HG03095 (cell line): ENCODE results near the gene FAM163B.

ENCODE experiments used
- ATAC-seq: cut with Tn5 transposase; IDR thresholded peaks from one replicate; pipeline ENCODE4 v1.9.1; 2021; ENCODE audit warnings: moderate library complexity; ENCODE audit not compliant: unreplicated experiment

FAM163B gene

DNA sequence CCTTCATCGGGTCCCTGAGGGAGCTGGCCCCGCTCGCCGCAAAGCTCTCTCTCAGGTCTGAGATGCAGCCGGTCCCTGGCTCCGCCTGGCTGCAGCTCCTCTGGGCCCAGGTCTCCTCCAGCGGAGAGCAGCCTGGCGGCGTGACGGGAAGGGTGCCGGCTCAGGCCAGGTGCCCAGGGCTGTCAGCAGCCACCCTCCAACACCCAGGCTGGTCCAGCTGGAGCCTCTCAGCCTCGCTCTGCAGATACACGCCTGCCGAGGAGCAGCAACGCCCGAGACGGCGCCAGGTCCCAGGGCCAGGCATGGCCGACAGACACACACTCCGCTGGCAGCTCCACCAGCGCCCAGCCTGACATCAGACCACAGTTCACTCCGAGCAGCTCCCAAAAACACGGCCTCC lies 25.6 kb downstream of the FAM163B start:
- no peak for ATAC-seq

DNA sequence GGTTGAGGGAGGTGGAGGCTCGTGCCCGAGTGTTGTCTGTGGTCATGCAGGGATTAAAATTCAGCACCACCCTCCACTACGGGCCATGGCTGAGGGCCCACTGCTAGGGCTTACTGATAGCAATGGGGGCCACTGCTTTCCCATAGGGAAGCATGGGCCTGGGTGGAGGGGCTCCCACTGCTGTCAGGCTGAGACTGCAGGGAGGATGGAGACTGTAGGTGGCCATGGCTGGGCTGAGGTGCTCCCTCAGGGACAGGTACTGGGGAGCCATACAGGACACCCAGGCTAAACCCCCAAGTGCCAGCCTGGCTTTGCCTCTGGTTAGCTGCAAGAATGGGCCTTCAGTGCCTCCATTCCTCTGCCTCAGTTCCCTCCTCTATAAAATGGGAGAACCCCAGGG lies 26.1 kb downstream of the FAM163B start:
- no peak for ATAC-seq

DNA sequence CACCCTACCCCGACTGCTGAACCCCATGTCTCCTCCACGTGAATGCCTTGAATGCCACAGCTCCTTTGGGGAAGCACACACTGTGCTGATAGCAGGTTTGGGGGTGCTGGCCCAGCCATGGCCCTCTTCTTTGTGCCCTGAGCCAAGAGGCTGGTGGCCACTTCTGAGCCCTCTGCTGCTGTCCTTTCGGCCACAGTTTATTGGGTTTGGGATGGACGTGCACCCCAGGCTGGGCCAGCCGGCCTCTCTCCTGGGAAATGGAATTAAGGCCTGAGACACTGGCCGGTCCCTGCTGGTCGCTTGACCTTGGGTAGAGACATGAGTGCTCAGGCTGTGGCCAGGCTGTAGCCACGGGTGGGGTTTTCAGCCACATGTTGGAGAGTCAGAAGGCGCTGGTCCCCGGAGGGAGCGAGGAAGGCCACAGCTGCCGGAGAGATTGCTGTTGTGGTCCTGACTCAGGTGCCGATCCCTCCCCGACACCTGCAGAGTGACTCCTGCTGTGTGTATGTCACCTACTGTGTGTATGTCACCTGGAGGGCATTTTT lies 26.6 kb downstream of the FAM163B start:
- ATAC-seq: no peak

DNA sequence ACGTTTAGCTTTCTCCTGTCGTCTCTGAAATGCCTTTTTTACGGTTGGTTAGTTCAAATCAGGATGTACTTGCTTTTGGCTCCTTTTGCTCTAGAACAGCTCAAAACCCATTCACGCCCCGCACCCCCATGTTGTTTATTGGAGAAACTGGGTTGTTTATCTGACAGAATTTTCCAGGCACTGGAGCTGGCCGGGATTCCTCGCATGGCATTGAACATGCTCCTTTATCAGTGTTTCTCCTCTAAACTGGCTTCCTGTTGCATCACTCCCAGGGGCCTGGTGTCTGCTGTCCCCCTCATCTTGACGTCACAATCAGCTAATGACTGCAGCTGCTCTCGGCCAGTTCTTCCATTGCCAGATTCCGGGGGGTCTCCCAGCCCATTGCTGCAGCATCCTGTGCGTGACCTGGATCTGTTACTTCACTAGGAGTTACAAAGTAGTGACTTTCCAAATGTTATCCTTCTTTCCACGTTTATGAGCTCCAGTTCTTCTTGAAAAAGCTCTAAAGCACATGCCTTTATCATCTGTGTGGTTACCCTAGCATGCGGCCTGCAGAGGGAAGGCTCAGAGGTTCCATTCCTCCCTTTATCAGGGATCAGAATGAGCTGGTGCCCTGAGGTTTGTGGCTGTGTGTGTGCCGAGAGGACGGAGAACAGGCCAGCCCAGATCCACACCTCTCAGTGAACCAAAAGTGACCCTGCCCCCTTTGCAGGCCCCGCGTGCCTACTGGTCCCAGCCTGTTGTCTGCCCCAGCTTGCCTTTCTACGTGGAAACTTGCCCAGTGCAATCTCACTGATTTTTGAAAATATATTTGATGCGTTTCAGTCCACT lies 27.5 kb downstream of the FAM163B start:
- no peak for ATAC-seq

DNA sequence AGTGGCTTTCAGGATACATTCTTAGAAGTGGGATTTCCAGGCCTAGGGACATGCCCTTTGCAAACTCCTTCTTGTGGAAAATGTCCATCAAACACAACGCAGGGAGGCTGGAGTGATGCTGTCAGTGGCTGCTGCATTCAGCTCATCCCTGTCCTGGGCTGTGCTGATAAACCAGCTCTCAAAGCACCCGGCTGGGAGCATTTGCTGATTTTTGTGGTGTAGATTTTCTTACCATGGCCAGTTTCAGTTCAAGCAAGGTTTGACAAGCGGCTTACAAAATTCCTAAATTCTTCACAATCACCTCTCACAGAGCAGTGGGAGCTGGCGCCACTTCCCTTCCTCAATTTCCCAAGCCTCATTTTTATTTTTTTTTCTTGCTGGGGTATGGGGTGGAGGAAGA lies 28.2 kb downstream of the FAM163B start:
- ATAC-seq: no peak

DNA sequence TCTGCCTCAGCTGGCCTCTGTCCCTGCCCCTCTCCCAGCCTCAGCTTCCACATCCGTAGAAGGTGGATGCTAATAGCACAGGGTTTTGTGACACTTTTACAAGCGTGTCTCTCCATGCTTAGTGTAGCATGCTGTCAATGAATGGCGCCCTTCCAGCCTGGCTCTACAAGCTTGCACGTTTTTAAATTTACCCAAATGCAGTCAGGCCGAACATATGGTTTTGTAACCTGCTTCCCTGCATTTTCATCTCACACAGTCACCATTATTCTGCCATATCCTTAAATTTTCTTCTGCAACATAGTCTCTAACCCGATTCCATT lies 28.8 kb downstream of the FAM163B start:
- ATAC-seq: no peak

DNA sequence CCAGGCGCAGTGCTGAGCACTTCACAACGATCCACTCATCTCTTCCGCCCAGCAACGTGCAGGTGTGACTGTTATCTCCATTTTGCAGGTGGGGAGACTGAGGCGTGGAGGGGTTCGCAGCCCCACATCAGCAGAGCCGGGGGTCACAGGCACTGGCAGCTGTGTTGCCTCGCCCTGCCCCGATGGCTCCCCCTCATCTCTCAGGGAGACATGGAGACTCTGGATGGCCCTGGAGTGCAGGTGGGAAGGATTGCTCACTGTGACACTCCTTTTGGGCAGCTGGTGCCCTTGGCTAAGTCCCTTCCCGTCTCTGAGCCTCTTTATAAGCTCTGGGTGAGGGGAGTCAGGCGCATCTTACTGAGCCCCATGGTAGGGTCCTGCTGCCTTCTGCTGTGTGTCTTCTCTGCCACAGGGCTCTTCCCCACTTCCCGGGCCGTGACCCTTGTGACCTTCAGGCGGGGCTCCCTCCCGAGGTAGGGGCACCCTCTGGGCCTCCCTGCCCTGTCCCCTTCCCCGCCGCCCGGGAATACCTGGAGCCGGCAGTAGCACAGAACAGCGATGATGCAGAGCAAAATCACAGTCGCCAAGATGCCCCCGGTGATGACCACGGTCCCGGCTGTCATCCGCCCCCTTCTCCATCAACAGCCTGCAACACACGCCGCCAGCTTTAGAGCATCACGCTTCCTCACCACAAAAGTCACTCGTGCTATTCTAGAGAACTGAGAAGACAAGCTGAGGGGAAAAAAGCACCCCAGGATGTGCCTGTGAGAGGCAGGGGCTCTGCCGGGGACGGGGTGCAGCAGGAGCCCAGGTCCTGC lies 29.4 kb downstream of the FAM163B start:
- no peak for ATAC-seq

DNA sequence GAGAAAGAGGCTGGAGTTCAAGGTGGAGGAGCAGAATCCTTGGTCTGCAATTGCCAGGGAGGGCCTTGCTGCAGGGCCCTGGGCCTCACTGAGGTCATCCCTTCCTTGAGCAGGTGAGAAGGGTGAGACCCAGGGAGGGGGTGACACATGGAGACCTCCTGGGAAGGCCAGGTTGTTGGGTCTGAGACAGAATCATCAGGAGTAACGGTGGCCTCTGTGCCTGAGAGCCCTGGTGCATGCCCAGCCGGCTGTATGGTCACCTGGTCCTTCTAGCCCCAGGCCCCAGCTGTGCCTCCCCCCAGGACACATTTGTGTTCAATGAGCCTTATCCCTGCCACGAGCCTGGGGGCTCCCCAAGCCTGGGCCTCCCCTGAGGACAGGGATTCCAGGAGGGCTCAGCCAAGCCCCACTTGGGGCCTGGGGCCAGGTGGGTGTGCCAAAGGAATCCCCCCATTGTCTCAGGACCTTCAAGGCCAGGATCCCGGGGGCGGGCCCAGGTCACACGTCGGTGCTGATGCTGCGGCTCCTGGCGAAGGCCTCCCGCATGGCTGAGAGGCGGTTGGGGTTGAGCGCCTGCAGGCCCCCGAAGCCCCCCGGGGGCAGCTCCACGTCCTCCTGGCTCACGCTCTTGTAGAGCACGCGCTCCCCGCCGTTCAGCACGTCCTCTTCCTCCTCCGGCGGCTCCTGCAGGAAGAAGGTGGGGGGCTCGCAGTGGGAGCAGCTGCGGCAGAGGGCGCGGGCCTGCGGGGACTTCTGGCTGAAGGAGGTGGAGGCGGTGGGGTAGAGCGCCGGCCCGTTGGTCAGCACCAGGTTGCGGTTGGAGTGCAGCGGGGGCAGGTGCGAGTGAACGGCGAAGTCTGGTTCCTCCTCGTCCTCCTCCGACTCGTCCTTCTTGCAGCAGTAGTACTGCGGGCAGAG lies 30.4 kb downstream of the FAM163B start:
- ATAC-seq: no peak

DNA sequence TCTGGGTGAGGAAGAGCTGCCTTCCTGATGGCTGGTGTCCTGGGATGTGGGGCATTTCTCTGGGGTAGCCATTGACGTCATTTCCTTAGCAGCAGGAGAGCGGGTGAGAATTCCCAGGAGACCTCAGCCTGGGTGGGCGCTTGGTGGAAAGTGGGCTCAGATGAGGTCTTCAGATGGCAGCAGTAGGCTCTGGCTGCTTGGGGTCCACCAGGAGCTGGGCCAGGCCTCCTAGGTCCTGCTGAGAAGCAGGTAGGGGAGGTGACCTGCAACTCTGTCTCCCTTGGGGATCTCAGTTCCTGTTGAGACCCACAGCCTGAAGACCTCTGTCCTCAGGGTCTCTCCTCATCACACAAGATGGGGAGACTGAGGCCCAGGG lies 31.5 kb downstream of the FAM163B start:
- ATAC-seq: no peak

DNA sequence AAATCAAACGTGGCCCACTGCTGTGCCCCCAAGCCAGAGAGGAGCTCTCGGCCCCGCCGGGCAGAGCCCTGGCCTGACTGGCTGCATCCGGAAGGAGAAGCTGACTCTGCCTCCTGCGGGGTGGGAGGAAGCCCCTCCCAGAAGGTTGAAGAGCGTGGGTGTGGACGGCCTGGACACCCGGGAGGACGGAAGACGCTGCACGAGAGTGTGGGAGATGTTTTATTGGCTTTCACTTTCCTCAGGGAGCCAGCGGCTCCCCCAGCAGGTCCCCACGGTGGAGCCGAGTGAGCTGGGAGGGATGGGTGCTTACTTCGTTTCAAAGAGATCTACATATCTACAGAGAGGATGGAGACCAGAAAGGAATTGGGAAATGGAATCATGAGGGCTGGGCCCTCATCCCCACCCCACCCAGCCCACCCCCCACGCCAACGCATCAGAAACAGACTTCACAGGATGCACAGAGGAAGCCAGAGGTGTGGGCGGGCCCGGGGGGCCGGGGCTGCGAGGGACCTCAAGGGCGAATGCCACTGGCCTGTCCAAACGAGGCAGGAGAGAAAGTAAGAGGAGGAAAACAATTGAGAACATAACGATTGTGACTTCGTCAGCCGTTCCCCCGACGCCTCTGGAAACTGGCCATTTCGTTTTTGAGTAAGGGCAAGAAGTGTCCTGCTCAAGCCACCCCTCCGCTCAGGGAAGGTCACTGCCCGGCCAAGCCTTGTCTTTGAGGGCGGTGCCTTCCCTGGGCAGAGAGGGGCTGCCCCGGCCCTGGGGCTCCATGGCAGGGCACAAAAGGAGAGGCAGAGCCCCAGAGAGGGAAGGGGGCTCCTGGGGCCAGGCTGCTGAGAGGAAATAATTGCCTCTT lies 32.1 kb downstream of the FAM163B start:
- ATAC-seq: no peak

DNA sequence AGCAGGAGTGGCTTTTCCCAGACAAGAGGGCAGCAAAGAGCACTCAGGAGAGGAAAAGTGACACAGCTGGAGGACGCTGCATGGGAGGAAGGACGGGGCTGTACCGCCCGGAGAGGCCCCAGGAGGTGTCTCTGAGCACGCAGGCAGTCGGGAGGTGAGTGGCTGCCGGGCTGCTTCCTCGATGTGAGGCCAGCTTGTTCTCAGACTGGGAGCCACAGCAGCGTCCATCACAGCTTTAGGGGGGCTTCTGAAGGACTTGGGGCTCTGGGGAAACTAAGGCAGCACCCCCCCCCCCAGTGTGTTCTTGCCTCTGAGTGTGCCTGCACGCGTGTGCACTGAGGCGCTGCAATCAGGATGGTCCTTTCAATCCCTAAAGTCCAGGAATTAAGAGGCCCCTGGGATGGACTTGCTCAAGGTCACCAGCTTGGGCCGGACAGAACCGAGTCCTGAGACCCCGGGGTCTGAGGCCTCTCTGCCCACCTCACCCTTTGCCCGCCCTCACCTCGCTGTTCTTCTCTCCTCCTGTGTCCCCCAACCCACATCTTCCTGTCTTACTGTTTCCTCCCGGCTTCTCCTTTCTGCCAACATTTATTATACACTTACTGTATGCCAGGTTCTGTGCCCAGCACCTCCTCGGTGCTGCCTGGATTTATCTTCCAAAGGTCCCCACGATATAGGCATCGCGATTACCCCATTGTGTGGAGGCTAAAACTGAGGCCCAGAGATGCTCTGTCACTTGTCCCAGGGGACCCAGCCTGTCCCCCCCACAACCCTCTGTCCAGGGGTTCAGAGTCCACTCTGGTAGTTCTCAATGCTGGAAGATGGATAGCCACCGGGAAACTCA lies 32.9 kb downstream of the FAM163B start:
- no peak for ATAC-seq

DNA sequence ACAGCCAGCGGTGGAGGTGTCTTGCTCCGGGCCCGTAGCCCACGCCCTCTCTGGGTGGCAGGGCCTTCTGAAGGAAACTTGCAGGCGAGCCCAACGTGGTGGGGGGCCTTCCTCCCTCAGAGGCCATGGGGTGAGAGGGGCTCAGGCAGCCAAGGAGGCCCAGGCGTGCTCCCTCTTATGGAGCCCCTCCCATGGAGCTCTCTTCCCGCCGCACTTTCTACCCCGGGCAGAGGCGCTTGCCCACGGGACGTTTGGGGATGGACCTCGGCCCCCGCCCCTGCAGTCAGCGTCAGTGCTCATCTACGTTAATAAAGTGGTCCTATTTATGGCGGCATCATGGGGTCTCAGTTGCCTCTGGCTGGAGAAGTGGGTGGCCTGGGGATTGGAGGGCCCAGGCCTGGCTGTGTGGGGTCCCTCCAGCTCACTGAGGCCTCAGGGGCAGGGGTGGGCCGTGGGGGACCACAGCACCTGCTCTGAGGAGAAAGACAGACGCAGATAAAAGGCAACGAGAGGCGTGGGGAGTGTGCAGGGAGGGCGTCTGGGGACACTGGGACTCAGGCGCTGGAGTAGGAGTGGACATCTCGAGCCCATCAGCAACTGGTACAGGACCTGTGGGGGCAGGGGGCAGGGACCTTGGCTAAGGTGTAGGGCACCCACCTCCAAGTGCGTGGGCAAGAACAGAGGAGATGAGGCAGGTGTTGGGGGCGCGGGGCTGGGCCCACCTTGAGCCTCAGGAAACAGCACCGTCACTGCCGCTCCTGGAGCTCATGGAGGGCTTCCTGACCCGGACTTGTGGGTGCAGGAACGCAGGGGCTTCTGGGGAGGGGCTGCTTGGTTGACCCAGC lies 33.8 kb downstream of the FAM163B start:
- ATAC-seq: no peak

DNA sequence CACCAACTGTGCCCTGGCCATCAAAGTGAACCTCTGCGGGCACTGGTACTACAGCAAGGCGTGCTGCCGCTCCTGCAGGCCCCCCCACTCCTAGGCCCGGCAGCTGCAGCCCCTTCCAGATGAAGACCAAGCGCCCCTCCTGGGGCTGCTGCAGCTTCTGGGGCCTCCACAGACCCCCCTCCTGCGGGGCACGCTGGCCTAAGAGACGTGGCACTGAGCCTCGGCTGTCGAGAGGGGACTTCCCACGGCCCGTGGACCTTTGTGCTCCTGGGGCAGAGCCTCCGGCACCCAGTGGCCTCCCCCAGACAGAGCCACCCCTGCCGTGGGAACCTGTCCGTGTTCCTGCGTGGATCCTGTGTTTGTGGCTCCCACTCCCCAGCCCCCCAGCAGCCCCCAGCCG lies 34.4 kb downstream of the FAM163B start:
- ATAC-seq: no peak

DNA sequence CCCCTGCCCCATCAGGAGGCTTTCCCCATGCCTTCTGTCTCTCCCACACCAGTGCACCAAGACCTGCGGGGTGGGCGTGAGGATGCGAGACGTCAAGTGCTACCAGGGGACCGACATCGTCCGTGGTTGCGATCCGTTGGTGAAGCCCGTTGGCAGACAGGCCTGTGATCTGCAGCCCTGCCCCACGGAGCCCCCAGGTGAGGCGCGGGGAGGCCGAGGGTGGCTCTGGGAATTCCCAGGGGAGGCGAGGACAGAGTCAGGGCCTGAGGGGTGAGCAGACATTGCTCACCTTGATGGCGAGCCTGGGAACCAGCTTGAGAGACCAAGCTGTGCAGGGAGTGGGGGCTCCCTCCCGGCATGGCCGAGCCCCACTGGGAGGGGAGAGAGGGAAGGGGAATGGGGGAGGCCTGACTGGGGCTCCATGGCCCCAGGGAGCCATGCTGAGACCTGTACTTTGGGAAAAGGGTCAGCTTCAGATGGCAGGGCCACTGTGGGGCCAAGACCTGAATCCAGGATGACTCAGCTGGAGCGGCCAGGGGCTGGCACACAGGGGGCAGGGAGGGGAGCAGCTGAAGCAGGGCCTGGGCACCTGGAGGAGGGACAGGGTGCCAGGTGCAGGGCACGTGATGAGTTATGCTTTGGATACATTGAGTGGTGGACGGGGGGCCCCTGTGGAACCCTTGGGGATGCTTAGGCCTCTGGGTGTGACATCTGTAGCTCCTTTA lies 35.2 kb downstream of the FAM163B start:
- no peak for ATAC-seq

DNA sequence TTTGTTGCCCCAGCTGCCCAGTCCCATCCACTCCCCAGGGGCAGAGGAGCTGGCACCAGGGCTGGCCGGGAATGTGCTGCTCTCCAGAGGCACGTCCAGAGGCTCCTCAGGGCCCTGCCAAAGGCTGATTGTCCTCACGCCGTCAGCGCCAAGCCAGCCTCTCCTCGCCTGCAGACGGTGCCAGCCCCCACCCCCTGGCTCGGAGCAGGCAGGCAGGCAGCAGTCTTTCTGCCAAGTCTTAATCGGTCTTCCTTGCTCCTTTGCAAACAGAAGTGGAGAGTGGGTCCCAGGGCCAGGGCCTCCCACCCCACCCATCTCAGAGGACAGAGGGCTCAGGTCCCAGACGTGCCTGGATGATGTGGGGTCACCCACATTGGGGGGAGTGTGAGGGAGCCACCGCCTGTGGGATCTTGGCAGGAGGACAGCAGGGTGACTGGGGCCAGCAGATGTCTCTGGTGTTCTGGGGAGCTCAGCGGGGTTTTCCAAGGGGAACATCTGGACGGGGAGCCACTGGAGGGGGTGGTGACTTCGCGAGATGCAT lies 36.3 kb downstream of the FAM163B start:
- no peak for ATAC-seq

DNA sequence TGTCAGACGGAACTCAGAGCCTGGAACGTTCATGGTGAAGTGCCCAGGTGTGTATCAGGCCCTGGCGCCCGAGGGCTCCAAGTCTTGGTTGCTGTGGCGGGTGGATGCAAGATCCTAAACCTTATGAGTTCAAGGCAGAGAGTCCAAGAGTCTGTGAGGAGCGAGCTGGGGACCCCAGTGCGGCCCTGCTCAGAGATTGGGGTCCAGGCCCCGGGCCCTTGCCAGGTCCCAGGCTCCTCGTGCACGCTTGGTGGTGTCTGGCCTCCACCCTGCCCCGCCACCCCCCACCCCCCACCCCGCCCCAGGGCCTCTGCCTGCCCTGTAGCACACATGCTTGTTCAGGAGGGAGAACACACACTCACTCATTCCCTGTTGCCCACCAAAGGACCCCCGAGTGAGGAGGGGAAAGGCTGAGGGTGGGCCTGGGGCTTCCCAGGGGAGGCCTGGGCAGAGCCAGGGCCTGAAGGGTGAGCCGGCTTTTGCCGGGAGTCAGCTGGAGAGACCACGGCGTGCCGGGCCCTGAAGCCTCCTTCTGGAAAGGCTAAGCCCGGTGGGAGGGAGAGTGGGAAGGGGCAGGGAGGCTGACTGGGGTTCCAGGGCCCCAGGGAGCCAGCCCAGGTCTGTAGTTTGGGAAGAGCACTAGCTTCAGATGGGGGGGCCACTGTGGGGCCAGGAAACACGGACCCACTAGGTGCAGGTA lies 37.1 kb downstream of the FAM163B start:
- ATAC-seq: no peak

DNA sequence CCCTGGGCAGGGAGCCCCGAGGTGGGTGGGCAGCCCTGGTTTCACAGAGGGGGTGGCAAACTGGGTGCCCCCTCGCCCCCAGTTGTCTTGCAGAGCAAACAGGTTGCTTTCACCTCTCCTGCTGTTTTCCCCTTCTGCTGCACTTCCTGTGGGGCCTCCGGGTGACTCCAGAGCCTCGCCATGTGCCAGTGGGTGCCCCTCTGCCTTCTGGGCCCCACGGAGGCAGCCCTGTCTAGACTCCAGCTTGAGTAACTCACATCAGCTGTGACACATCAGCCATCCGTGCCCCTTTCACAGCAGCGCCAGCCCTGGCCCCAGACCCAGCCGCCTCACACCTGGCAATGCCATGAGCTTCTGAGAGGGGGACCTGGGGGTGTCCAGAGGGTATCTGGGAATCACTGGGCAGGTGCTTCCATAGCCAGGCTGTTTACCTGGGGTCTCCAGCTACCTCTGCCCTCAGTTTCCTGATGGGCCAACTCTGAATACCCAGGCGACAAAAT lies 37.7 kb downstream of the FAM163B start:
- ATAC-seq: no peak
